Uterus (tissue), 2 donors: Measurements from ENCODE around the gene COPB2.

Experiments used
- POLR2A ChIP-seq, 2 donors: fragments of 450-650 bp; IDR thresholded peaks; one replicate each; pipeline ENCODE4 v1.6.1; 2016; ENCODE audit warnings: antibody characterized with exemption in 2 of 2, mild to moderate bottlenecking in 1 of 2, moderate library complexity in 1 of 2
- TF ChIP-seq, protein P1 (sequence below), 4 experiments: fragments of 200-600 bp in 2 of 4; fragments of 450-650 bp in 2 of 4; sonication (generic) in 2 of 4; IDR thresholded peaks; one replicate each; pipeline ENCODE4 v1.5.1; 2016 to 2019; ENCODE audit warnings: antibody characterized with exemption in 4 of 4, mild to moderate bottlenecking in 2 of 4, moderate library complexity in 1 of 4

DNA sequence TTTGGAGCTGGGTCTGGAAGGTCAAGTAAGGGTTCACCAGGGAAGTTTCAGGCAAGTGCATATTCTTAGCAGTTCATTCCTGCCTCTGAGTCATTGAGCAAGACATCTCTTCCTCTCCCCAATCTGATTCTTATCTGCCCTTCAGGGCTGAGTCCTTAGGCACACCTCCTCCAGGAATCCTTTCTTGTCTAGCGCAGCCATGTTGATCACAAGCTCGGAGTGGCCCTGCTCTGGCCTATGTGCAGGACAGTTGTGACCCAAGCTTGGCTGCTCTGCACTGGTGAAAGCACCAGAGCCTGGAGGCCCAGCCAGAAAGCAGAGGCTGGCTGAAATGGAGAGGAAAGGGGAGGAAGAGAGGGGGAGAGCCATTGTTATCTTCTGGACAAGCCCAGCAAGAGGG, 76.5 kb downstream of the COPB2 start:
- TF ChIP-seq, protein P1, sequence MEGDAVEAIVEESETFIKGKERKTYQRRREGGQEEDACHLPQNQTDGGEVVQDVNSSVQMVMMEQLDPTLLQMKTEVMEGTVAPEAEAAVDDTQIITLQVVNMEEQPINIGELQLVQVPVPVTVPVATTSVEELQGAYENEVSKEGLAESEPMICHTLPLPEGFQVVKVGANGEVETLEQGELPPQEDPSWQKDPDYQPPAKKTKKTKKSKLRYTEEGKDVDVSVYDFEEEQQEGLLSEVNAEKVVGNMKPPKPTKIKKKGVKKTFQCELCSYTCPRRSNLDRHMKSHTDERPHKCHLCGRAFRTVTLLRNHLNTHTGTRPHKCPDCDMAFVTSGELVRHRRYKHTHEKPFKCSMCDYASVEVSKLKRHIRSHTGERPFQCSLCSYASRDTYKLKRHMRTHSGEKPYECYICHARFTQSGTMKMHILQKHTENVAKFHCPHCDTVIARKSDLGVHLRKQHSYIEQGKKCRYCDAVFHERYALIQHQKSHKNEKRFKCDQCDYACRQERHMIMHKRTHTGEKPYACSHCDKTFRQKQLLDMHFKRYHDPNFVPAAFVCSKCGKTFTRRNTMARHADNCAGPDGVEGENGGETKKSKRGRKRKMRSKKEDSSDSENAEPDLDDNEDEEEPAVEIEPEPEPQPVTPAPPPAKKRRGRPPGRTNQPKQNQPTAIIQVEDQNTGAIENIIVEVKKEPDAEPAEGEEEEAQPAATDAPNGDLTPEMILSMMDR (IDR thresholded peaks at IDR 0.05): no peak
- TF ChIP-seq POLR2A (IDR thresholded peaks at IDR 0.05): no peak
